ENCODE data around the gene POP4.

The POP4 gene

DNA sequence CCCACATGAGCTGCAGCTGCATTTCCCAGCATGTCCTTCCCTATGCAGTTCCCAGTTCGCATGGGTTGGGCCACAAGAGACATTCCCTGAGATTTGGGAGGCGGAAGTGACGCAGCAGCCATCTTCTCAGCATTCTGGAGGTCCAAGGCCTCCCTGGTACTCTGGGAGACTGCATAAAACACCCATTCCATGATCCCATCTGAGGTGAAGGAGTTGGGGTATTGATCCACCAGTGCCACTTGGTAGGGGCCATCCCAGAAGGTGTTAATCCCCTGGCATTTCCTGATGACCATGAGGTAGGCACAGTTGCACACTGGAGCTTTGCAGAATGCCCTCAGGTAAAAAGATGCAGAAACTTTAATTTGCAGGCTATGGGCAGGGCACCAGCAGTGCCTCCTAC is 25.4 kb downstream of the POP4 start:
- no peak for DNase-seq (ENCODE audit: low read depth)

DNA sequence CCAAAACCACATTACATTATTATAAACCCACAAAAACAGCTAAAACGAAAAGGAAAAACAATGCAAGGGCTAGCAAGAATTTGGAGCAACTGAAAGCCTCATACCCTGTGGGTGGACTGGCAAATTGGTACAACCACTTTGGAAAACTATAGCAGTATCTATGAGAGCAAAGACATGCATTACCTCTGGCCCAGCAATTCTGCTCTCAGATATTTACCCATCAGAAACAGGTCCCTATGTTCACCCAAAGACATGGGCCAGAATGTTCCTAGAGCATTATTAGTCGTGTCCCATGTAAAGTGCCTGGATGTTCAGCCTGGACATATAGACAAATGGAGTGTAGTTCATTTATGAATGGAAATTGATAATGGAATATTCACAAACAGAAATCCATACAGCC is 27.9 kb downstream of the POP4 start:
- no peak for DNase-seq (ENCODE audit: low read depth)

DNA sequence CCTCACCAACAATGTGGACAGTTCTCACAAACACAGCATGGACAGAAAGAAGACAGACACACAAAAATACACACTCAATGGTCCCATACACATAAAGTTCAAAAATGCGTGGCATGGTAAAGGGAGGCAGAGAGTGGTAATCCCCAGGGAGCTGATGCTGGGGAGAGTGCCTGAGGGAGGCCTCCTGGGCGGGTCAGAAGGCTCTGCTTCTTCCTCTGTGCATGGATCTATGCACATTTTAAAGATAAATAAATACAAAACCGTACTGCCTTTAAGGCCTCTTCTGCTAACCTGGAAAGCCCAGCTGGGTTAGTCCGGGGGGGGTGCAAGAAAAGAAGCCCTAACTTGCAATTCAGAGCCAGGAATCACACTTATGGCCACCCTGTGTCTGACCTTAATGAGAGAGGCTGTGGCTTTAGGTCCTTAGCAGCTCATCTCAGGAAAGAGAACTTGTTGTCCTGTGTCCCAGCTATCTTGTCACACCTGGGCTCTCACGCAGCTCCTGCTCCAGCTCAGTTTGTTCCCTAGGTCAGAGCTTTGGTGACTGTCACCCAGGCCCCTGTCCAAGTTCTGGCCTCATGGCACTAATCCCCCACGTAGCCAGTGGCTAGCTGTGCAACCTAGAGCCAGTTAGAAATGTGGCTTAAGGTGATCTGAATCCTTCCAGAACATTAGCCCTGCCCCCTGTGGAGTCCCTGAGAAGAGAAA is 28.5 kb downstream of the POP4 start:
- no peak for DNase-seq (ENCODE audit: low read depth)

DNA sequence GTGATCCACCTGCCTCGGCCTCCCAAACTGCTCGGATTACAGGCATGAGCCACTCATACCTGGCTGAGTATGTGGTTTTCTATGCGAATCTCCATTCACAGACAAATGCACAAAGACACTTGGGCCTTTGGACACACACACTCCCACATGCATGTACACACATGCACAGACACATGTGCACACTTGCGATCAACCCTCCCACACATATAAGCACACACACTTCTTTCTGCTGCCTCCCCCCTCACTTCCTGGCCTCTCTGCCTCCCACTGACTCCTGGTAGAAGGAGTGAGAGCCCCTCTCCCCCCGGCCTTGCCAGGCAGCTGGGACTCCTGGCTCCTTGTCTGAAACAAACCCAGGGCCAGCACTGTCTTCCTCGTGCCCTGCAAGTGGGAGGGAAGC is 29.9 kb downstream of the POP4 start:
- no peak for DNase-seq (ENCODE audit: low read depth)

DNA sequence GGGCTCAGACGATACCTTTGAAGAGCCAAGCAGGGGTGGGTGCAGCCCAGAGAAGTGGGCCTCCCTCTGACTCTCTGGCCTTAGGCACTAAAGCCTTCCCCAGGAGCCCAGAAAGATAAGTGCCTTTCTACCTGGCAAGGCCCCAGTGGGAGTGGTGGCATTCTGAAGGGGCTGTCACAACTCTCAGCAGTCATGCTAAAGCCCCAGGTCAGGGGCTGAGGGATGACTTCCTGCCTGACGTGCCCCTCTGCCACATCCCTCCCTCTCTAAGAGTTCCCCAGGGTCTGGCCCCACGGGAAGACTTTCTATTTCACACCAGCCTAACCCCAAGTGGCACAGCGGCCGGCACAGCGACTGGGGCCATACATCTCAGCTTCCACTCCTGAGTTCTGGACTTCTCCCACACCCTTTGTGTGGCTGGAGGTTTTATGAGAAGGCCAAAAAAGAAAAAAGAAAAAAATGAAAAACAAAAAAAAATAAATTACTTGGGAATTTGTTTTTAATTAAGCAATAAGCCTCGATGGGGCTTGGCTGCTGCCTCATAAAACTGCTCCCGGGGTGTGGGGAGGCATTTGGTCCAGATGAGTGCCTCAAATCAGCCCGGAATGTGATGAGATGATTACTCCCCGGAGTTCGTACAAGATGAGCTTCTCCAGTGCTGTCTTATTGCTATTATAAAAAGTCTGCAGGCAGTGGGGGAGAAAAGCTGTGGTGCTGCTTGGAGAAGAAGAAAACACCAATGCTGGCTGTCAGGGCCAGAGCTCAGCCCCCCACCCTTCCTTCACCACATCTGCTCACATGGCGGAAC is 30.7 kb downstream of the POP4 start:
- DNase-seq (ENCODE audit: low read depth) = no peak

DNA sequence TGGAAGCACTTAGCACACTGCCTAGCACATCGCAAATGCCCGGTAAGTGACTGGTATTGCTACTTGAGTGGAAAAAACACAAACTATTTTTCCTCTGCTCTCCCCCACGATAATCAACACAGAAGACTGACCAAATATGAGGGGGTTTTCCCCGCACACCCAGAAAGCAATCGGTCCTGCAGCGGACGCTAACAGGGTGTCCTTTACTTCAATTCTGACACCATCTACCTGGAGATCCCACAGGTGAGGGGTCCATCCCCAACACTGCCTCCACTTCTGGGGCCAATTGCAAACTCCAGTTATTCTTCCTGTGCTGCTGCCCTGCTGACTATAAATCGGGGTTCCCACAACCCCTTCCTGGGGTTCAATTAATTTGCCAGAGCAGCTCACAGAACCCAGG is 33.0 kb downstream of the POP4 start:
- no peak for DNase-seq (ENCODE audit: low read depth)

DNA sequence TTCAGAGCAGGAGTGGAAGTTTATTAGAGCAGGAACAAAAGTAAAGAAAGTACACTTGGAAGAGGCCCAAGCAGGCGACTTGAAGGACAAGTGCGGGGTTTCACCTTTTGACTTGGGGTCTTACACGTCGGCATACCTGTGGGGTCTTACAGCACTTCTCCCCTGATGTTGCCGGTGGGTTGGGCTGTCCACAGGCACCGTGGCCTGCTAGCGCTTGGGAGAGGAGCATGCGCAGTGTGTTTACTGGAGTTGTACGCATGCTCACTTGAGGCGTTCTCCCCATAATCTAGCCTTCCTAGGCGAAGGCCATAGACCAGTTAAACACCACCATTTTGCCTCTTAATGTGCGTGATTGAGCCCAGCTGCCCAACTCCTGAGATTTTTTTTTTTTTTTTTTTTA is 34.1 kb downstream of the POP4 start:
- DNase-seq (ENCODE audit: low read depth) = no peak

DNA sequence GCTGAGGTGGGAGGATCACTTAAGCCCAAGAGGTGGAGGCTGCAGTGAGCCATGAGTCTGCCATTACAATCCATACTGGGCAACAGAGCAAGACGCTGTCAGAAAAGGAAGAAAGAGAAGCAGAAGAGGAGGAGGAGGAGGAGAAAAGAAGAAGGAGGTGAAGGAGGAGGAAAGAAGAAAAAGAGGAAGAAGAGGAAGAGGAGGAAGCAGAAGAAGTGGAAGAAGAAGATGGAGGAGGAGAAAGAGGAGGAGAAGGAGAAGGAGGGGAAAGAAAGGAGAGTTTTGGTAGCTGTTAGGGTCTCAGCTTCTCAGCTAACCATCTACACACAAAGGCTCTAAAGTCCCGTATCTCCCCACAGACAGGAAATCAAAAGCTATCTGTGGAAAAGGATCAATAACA is 35.5 kb downstream of the POP4 start:
- DNase-seq (ENCODE audit: low read depth) = no peak

DNA sequence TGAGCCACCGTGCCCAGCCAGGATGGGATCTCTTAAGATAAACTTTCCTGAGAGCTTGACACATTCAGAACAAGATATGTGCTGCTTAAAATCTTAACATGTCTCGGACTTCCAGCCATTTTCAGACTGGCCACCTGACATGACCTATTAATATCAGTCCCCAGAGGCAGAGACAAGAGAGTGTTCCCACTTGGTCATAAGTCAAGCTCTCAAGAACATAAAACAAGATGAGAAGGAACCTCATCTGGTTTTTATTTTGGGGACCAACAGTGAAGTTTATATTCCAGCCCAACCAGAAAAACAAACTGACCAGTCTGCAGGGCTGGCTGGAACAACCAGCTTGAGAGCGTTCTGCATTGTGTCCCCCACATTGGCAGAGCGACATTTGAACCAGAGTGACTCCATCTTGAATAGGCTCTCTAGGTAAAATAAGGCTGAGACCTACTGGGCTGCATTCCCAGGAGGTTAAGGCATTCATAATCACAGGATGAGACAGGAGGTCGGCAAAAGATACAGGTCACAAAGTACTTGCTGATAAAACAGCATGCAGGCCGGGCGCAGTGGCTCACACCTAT is 37.4 kb downstream of the POP4 start:
- DNase-seq (ENCODE audit: low read depth) = no peak

DNA sequence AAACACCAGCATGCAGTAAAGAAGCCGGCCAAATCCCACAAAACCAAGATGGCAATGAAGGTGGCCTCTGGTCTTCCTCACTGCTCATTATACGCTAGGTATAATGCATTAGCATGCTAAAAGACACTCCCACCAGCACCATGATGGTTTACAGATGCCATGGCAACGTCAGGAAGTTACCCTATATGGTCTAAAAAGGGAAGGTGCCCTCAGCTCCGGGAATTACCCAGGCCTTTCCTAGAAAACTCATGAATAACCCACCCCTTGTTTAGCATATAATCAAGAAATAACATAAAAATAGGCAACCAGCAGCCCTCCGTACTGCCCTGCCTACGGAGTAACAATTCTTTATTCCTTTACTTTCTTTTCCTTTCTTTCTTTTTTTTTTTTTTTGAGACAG is 38.1 kb downstream of the POP4 start:
- no peak for DNase-seq (ENCODE audit: low read depth)

DNA sequence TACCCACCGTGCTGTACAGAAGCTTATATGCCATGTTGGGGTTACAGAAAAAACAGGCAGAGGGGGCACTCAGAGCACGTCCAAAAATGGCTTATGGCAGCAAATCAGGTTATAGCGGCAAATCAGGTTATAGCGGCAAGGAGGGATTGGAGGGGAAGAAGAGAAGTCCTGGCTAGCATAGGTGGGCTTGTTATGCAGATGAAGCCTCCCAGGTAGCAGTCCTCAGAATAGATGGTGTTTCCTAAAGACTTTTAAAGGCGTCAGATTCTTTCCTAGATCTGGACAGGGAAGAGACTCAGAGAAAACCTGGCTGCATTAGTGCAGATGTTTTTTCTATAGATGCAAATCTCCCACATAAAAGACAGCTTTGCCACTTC is 39.4 kb downstream of the POP4 start:
- no peak for DNase-seq (ENCODE audit: low read depth)

DNA sequence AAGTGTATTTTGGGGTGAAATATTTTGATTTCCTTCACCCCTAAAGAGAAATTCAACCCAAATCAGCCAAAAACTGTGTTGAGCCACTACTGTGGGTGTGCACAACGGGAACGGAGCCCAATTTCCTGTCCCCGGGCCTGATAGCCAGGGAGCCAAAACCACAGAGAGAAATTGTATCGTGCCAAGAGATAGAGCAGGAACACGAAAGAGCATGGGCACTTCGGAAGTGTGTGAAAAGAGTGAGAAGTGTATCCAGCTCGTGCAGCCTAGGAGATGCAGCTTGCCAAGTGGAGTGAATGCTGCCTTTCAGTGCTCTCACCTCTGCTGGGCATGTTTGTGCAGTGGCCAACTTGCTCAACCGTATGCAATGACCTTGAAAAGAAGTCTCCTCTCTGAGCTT is 39.8 kb downstream of the POP4 start:
- no peak for DNase-seq (ENCODE audit: low read depth)

DNA sequence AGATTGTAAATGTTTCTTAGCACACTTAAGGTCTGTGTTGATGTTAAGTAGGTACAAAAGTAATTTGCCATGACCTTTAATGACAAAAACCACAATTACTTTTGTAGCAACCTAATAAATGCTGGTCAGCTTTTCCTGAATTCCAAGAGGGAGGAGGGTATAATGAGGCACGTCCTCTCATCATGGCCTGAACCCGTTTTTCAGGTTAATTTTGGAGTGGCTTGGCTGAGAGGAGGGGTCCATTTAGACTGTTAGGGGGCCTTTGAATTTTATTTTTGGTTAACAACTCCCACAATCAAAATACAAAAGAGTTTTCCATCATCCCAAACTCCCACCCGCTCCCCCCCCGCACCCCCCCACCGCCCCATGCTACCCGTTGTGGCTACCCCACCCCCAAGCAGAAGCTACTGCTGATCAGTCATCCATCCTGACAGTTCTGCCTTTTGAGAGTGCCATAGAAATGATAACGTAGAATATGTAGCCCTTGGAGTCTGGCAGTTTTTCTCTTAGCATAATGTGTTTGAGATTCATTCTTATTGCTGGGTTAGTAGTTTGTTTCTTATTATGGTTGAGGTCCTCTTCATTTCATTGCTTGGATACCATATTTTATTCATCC is 44.8 kb downstream of the POP4 start:
- no peak for DNase-seq (ENCODE audit: low read depth)

DNA sequence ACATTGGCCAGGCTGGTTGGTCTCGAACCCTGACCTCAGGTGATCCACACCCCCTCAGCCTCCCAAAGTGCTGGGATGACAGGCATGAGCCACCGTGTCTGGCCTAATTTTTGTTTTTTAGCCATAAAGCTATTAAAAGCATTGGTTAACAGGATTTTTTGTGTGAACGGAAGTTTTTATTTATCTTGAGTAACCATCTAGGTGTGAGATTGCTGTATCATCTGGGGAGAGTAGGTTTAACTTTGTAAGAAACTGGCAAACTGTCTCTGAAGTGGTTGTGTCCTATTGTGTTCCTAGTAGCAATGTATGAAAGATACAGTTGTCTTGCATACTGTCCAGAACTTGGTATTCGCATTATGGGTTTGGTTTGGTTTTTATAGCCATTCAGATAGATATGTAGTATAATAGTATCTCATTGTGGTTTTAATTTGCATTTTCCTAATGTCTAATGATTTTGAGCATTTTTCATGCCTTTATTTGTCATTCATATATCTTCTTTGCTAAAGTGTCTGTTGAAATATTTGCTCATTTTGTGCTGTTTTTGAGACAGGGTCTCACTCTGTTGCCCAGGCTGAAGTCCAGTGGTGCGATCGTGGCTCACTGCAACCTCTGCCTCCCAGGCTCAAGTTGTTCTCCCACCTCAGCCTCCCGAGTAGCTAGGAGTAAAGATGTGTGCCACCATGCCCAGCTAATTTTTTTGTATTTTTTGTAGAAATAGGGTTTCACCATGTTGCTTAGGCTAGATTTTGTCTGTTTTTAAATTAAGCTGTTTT is 45.7 kb downstream of the POP4 start:
- DNase-seq (ENCODE audit: low read depth) = no peak

DNA sequence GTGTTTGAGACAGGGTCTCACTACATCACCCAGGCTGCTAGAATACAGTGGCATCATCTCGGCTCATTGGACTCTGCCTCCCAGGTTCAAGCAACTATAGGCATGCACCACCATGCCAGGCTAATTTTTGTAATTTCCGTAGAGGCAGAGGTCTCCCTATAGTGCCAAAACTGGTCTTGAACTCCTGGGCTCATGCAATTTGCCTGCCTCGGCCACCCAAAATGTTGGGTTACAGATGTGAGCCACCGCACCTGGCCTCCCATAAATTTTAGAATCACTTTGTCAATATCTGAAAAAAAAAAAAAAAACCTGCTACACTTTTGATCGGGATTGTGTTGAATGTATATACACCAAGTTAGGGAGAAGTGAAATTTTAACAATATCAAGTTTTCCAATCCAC is 47.3 kb downstream of the POP4 start:
- DNase-seq (ENCODE audit: low read depth) = no peak

DNA sequence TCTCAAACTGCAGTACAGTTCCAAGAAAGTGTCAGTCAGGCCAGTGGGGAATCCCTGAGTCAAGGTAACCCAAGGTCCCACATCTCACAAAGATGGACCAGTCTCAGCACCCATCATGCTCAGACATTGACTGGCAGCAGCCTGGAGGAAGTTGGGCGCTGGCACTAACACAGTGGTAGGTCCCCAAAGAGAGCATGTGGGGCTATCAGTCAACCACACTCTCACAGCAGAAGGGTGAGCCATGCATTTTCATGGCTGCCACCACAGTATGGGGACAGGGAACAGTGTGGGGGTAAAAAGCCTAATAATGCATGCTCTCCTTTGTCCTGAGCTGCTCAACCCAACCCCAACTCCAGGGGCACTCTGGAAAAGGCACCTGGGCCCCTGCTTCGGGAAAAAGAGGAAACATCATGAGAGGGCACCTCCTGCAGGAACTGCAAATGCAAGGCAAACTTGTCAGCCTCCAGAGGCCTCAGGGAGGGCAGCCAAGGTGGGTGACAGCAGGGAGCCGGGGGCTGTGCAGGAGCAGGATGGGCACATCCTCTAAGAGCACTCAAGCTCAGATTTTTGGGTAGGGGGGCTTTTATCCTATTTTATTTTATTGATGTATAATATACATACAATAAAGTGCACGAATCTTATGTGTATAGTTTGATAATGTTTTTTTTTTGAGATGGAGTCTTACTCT is 49.7 kb downstream of the POP4 start:
- no peak for DNase-seq (ENCODE audit: low read depth)

DNA sequence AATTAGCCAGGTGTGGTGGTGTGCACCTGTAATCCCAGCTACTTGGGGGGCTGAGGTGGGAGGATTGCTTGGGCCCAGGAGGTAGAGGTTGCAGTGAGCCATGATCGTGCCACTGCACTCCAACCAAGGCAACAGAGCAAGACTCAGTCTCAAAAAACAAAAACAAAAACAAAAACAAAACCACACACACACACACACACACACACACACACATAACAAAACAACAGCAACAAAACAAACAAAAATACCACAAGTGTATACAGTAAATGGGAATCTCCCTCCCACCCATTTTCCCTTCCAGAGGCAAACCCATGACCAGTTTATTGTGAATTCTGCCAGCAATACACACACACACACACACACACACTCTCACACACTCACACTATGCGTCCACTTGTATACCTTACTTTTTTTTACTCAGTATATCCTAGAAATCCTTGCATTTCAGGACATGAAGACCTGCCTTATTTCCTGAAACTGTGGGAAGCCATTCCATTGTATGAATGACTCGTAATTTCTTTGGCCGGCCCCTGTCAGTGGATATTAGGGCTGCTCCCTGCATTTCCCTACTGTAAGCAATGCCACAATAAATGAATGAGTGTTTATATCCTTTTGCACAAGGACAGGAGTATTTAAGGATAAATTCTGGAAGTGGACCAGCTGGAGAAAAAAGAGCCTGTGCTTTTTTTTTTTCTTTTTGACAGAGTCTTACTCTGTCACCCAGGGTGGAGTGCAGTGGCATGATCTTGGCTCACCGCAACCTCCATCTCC is 52.3 kb downstream of the POP4 start:
- no peak for DNase-seq (ENCODE audit: low read depth)

DNA sequence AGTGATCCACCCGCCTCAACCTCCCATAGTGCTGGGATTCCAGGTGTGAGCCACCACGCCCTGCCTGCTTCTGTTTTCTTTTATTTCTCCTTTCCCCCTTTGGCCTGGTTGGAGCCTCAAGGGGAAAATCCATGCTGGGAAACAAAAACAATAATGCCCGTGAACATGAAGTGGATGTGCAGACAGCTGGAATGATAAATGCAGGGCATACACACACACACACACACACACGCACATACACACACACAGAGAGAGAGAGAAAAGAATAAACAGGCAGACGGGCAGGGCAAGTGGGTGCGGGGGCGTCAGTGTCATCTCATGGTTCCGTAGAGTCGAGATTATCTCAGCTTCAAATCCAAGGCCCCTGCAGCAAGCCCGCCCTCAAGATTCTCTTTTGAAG is 54.8 kb downstream of the POP4 start:
- DNase-seq (ENCODE audit: low read depth) = no peak

DNA sequence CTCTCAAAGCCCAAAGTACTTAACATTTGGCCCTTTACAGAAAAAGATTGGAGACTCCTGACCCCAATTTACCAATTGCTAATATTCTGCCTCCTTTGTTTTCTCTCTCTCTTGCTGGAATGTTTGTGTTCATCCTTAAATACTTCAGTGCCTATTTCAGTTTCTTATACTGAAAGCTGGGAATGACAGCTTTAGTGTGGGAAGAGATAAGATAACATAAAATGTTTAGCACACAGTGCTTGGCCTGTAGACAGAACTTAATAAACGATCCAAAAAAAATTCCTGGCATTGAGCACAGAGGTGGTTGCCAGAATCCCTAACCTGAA is 56.2 kb downstream of the POP4 start:
- DNase-seq (ENCODE audit: low read depth) = no peak

DNA sequence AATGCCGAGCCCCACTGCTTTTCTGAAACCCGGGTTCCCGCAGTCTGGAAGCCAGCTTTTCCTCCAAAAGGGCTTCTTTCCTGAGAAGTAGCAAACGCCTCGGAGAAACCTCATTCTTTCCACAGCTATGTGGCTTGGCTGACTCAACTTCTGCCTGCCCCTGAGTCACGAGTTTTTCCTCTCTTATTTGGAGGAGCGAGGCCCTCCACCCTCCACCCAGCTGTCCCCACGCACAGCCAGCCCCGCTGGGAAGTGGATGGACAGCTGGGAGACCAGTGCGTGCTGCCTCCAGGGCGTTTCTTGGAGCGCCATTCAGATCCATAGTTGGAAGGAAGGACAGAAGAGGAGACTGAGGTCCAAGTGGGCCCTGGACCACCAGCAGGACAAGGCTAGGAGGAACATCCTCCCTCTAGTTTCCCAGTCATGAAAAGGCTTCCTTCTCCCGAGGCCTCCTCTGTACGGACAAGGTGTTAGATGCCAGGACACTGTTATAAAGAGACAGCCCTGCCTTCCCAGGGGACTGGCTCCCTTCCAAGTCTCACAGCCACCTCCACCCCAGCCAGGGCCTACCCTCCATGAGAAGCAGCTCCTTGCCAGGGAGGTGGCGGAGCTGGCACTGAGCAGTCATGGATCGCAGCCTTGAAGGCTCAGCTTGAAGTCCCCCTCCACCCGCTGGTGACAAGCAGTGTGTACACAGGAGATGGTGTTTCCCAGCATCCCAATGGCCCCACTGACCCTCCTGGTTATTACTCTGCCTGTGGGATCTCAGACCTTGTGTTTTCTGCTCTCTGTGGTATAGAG is 56.7 kb downstream of the POP4 start:
- peak; percentile 88 for DNase-seq (ENCODE audit: low read depth)
